Naive thymus-derived CD4-positive, alpha-beta T cell (primary cell): ENCODE data around the gene TRAPPC2L. TPM values are rescaled to one million over a fixed set of nuclear protein-coding genes. Genes with fewer than 3 reads are reported as not detected.

Source experiments
- ATAC-seq: fragments of 150-1000 bp; cut with Tn5 transposase; 2 replicates; pipeline ENCODE4 v1.10.0; 2021; ENCODE audit warnings: mild to moderate bottlenecking, moderate library complexity
- CTCF ChIA-PET: fragments of 350-600 bp; sonication (Branson Sonifier 250); formaldehyde crosslinking; loops from one replicate; lab custom pipeline; 2021; ENCODE audit warnings: antibody characterized with exemption; lab: Charles Lee
- POLR2A ChIA-PET: fragments of 350-600 bp; sonication (Branson Sonifier 250); formaldehyde crosslinking; loops from one replicate; lab custom pipeline; 2021; ENCODE audit warnings: antibody characterized with exemption, inconsistent platforms; lab: Charles Lee
- DNase-seq, 9 donors: peaks; one replicate each; pipeline versions ENCODE4 v3.0.0 to v3.0.0-alpha.2; 2020 to 2022; ENCODE audit warnings: mixed read lengths in 1 of 9
- H3K27ac ChIP-seq: one replicate; pipeline ENCODE4 v1.7.0; 2013; ENCODE audit warnings: mild to moderate bottlenecking, low read depth, low read length, moderate library complexity
- H3K27me3 ChIP-seq, 2 donors: one replicate each; pipeline ENCODE4 v1.7.0; 2013; ENCODE audit warnings: low read length in 2 of 2, mild to moderate bottlenecking in 2 of 2, moderate library complexity in 2 of 2; ENCODE audit not compliant: control insufficient read depth in 2 of 2, insufficient read depth in 2 of 2
- H3K36me3 ChIP-seq, 3 experiments: 1 replicate in 2 of 3; 2 replicates in 1 of 3; pipeline ENCODE4 v1.7.0; 2013; ENCODE audit warnings: low read length in 3 of 3, mild to moderate bottlenecking in 3 of 3, moderate library complexity in 1 of 3; ENCODE audit not compliant: insufficient read depth in 3 of 3, control insufficient read depth in 2 of 3
- H3K4me1 ChIP-seq, 2 donors: one replicate each; pipeline ENCODE4 v1.7.0; 2013; ENCODE audit warnings: low read length in 2 of 2, mild to moderate bottlenecking in 2 of 2, moderate library complexity in 1 of 2; ENCODE audit not compliant: control insufficient read depth in 2 of 2, insufficient read depth in 2 of 2
- H3K4me3 ChIP-seq: 2 replicates; pipeline ENCODE4 v1.7.0; 2013; ENCODE audit warnings: mild to moderate bottlenecking, low read length
- H3K9me3 ChIP-seq, 3 experiments: 1 replicate in 2 of 3; 2 replicates in 1 of 3; pipeline ENCODE4 v1.7.0; 2013; ENCODE audit warnings: low read length in 3 of 3; ENCODE audit not compliant: control insufficient read depth in 2 of 3
- H3K27ac Mint-ChIP-seq, 9 donors: one replicate each; pipeline ENCODE4 v1.8.0; 2020 to 2022; ENCODE audit warnings: mixed read lengths in 9 of 9, mild to moderate bottlenecking in 8 of 9, moderate library complexity in 5 of 9, inconsistent platforms in 2 of 9
- H3K27me3 Mint-ChIP-seq, 5 donors: one replicate each; pipeline ENCODE4 v1.8.0; 2021 to 2022; ENCODE audit warnings: mixed read lengths in 5 of 5, mild to moderate bottlenecking in 1 of 5
- H3K36me3 Mint-ChIP-seq, 5 donors: one replicate each; pipeline ENCODE4 v1.8.0; 2020 to 2022; ENCODE audit warnings: mixed read lengths in 5 of 5, mild to moderate bottlenecking in 3 of 5, inconsistent platforms in 1 of 5
- H3K4me1 Mint-ChIP-seq, 7 donors: one replicate each; pipeline ENCODE4 v1.8.0; 2020 to 2022; ENCODE audit warnings: mixed read lengths in 7 of 7, mild to moderate bottlenecking in 3 of 7, inconsistent platforms in 1 of 7
- H3K4me3 Mint-ChIP-seq, 10 donors: one replicate each; pipeline ENCODE4 v1.8.0; 2020 to 2022; ENCODE audit warnings: mild to moderate bottlenecking in 10 of 10, mixed read lengths in 10 of 10, moderate library complexity in 6 of 10, inconsistent platforms in 2 of 10
- H3K9me3 Mint-ChIP-seq, 11 donors: one replicate each; pipeline ENCODE4 v1.8.0; 2020 to 2022; ENCODE audit warnings: mixed read lengths in 11 of 11, mild to moderate bottlenecking in 4 of 11, inconsistent platforms in 1 of 11, moderate library complexity in 1 of 11
- intact Hi-C, 2 donors: fragments of 100-400 bp; cut with micrococcal nuclease; formaldehyde crosslinking; loops; one replicate each; pipeline ENCODE4 v1.15.1; 2023
- polyA plus RNA-seq, 2 donors: library from polyadenylated mRNA; unstranded; fragments of 300-500 nt; fragmentation: Illumina TruSeq; gene quantifications; one replicate each; pipeline ENCODE4 v1.2.3, GENCODE V29; 2021
- total RNA-seq, 6 experiments: library from RNA in 5 of 6; stranded (reverse) in 5 of 6; gene quantifications; 1 replicate in 5 of 6; 2 replicates in 1 of 6; pipeline ENCODE4 v1.2.3 and lab custom pipeline; 2021 to 2026

Gene TRAPPC2L
- total and polyA plus RNA-seq, 7 experiments from 2014 or later: 32.3 to 112 (median 69.1) TPM

GRCh38 chr16:88830258-88830657, 26.7 kb upstream of the TRAPPC2L start:
- ChIA-PET CTCF (no interaction called here), POLR2A (no interaction called here)
- DNase-seq (no peak), ATAC-seq (no peak)
- peaks cover 0 to 4% (median 0%) of the 10 kb centered on the region in 5 donors for H3K36me3 Mint-ChIP-seq
- H3K36me3 ChIP-seq: peaks cover 0 to 35% (median 0%) of the 10 kb centered on the region in 3 experiments
- H3K27me3 Mint-ChIP-seq: no peaks in the 10 kb centered on the region
- H3K27ac ChIP-seq: no peak overlapping the region
- no peak overlapping the region for H3K27ac Mint-ChIP-seq
- H3K4me1 Mint-ChIP-seq: no peaks in the 10 kb centered on the region
- H3K4me1 ChIP-seq: no peaks in the 10 kb centered on the region
- intact Hi-C loops: no loop called here
- H3K27me3 ChIP-seq: no peaks in the 10 kb centered on the region
- no peaks in the 10 kb centered on the region for H3K9me3 Mint-ChIP-seq
- H3K4me3 Mint-ChIP-seq: no peak overlapping the region
- no peaks in the 10 kb centered on the region for H3K9me3 ChIP-seq
- H3K4me3 ChIP-seq: no peak overlapping the region

DNA sequence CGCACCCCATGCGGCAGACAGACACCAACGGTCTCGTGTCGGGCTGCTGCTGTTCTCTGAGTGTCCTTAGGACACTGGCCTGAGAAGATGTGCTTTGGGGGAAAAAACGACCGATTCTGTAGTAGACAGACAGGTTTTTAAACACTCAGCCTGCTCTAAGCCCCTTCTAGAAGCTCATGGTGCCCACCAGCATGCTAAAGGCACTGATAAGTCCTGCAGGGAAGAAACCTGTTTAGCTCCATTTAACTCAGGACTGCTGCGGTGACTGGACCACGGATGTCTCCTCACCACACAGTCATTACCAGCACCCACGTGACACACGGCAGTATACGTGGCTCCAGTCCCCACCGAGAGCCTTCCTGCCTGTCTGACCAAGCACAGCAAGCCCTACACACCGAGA, 26.1 kb upstream of the TRAPPC2L start:
- Mint-ChIP-seq H3K36me3 (peaks cover 0 to 5% (median 0%) of the 10 kb centered on the region in 5 donors), H3K4me3 (no peak overlapping the region), H3K9me3 (no peaks in the 10 kb centered on the region), H3K27me3 (no peaks in the 10 kb centered on the region), H3K27ac (no peak overlapping the region), H3K4me1 (no peaks in the 10 kb centered on the region)
- ATAC-seq: no peak
- H3K27ac ChIP-seq: no peak overlapping the region
- H3K27me3 ChIP-seq: no peaks in the 10 kb centered on the region
- H3K4me3 ChIP-seq: no peak overlapping the region
- intact Hi-C loops: no loop called here
- no peaks in the 10 kb centered on the region for H3K4me1 ChIP-seq
- no peak for DNase-seq
- ChIA-PET POLR2A (no interaction called here), CTCF (no interaction called here)
- H3K9me3 ChIP-seq: no peaks in the 10 kb centered on the region
- peaks cover 0 to 35% (median 0%) of the 10 kb centered on the region in 3 experiments for H3K36me3 ChIP-seq

- Mint-ChIP-seq H3K27me3 (no peaks in the 10 kb centered on the region), H3K9me3 (no peaks in the 10 kb centered on the region), H3K4me1 (no peaks in the 10 kb centered on the region), H3K27ac (no peak overlapping the region), H3K36me3 (peaks cover 0 to 5% (median 0%) of the 10 kb centered on the region in 5 donors), H3K4me3 (no peak overlapping the region)
- Histone ChIP-seq H3K4me3 (no peak overlapping the region), H3K4me1 (no peaks in the 10 kb centered on the region), H3K36me3 (peaks cover 0 to 37% (median 0%) of the 10 kb centered on the region in 3 experiments), H3K27ac (no peak overlapping the region), H3K27me3 (no peaks in the 10 kb centered on the region), H3K9me3 (no peaks in the 10 kb centered on the region)
- intact Hi-C loops: no loop called here
- CTCF ChIA-PET: no interaction called here
- ATAC-seq (no peak), DNase-seq (no peak)
- POLR2A ChIA-PET: no interaction called here
These were observed 25.1 kb upstream of the TRAPPC2L start for GRCh38 chr16:88831838-88832237.

GRCh38 chr16:88833086-88833485, 23.8 kb upstream of the TRAPPC2L start:
- Histone ChIP-seq H3K4me3 (no peak overlapping the region), H3K4me1 (no peaks in the 10 kb centered on the region), H3K27me3 (no peaks in the 10 kb centered on the region), H3K27ac (no peak overlapping the region), H3K36me3 (peaks cover 0 to 31% (median 0%) of the 10 kb centered on the region in 3 experiments), H3K9me3 (no peaks in the 10 kb centered on the region)
- DNase-seq (no peak), ATAC-seq (no peak)
- H3K27ac Mint-ChIP-seq: no peak overlapping the region
- peaks cover 0 to 5% (median 0%) of the 10 kb centered on the region in 5 donors for H3K36me3 Mint-ChIP-seq
- intact Hi-C loops: no loop called here
- H3K4me1 Mint-ChIP-seq: no peaks in the 10 kb centered on the region
- H3K4me3 Mint-ChIP-seq: no peak overlapping the region
- no peaks in the 10 kb centered on the region for H3K27me3 Mint-ChIP-seq
- no peaks in the 10 kb centered on the region for H3K9me3 Mint-ChIP-seq
- ChIA-PET POLR2A (no interaction called here), CTCF (interaction anchor here (0.7 kb wide), 1 partner anchor 153 kb away, joined by 3 read pairs; no protein-coding TSS in a partner anchor)

DNA sequence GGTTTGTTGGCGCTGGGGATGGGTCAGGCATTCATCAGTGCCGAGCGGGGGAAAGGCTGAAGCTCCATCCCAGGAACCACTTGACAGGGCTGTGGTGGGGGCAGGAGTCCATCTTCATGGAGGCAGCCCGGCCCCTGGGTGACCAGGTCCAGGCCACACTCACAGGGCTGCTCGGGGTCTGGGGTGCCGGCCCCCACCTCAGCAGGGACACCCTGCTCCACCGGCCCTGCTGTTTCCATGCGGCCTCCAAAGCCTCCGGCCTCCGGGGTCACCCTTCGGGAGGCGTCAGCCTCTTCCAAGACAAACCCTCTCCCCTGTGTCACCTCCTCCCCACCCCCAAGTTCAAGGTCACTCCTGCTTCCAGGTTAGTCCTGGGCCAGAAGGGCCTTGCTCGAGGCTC, 22.3 kb upstream of the TRAPPC2L start:
- Histone ChIP-seq H3K27ac (no peak overlapping the region), H3K27me3 (no peaks in the 10 kb centered on the region), H3K36me3 (peaks cover 0 to 28% (median 0%) of the 10 kb centered on the region in 3 experiments), H3K4me1 (no peaks in the 10 kb centered on the region), H3K4me3 (no peak overlapping the region), H3K9me3 (no peaks in the 10 kb centered on the region)
- H3K27ac Mint-ChIP-seq: no peak overlapping the region
- no peaks in the 10 kb centered on the region for H3K27me3 Mint-ChIP-seq
- intact Hi-C loops: no loop called here
- ChIA-PET POLR2A (no interaction called here), CTCF (interaction anchor here (0.6 kb wide), 1 partner anchor 11 kb away, joined by 4 read pairs; no protein-coding TSS in a partner anchor)
- no peaks in the 10 kb centered on the region for H3K9me3 Mint-ChIP-seq
- DNase-seq (no peak), ATAC-seq (no peak)
- no peaks in the 10 kb centered on the region for H3K4me1 Mint-ChIP-seq
- H3K4me3 Mint-ChIP-seq: no peak overlapping the region
- H3K36me3 Mint-ChIP-seq: peaks cover 0 to 5% (median 0%) of the 10 kb centered on the region in 5 donors

GRCh38 chr16:88835383-88835782, 21.5 kb upstream of the TRAPPC2L start:
- POLR2A ChIA-PET: no interaction called here
- H3K4me1 ChIP-seq: no peaks in the 10 kb centered on the region
- H3K27ac ChIP-seq: no peak overlapping the region
- CTCF ChIA-PET: no interaction called here
- Mint-ChIP-seq H3K9me3 (no peaks in the 10 kb centered on the region), H3K4me1 (no peaks in the 10 kb centered on the region), H3K36me3 (peaks cover 0 to 8% (median 0%) of the 10 kb centered on the region in 5 donors), H3K27me3 (no peaks in the 10 kb centered on the region), H3K27ac (no peak overlapping the region), H3K4me3 (no peak overlapping the region)
- DNase-seq (no peak), ATAC-seq (no peak)
- no peak overlapping the region for H3K4me3 ChIP-seq
- intact Hi-C loops: no loop called here
- H3K36me3 ChIP-seq: peaks cover 0 to 33% (median 0%) of the 10 kb centered on the region in 3 experiments
- H3K9me3 ChIP-seq: no peaks in the 10 kb centered on the region
- no peaks in the 10 kb centered on the region for H3K27me3 ChIP-seq

- peaks cover 0 to 33% (median 0%) of the 10 kb centered on the region in 3 experiments for H3K36me3 ChIP-seq
- no peak for ATAC-seq
- H3K4me3 ChIP-seq: no peak overlapping the region
- H3K27me3 ChIP-seq: no peaks in the 10 kb centered on the region
- DNase-seq: no peak
- intact Hi-C loops: no loop called here
- no peak overlapping the region for H3K27ac ChIP-seq
- H3K4me1 ChIP-seq: no peaks in the 10 kb centered on the region
- Mint-ChIP-seq H3K27me3 (no peaks in the 10 kb centered on the region), H3K4me1 (no peaks in the 10 kb centered on the region), H3K27ac (no peak overlapping the region), H3K9me3 (no peaks in the 10 kb centered on the region), H3K4me3 (no peak overlapping the region), H3K36me3 (peaks cover 0 to 8% (median 0%) of the 10 kb centered on the region in 5 donors)
- CTCF ChIA-PET: no interaction called here
- no peaks in the 10 kb centered on the region for H3K9me3 ChIP-seq
- POLR2A ChIA-PET: no interaction called here
These were observed 21.1 kb upstream of the TRAPPC2L start for GRCh38 chr16:88835818-88836217.
